IPS-20b (cell line): ENCODE results near the gene HOXD9.

ENCODE experiments used
- H3K27ac ChIP-seq: one replicate; pipeline ENCODE4 v1.5.1; 2013; ENCODE audit warnings: low read length
- H3K27me3 ChIP-seq: 2 replicates; pipeline ENCODE4 v1.6.1; 2013; ENCODE audit warnings: mild to moderate bottlenecking, low read length, inconsistent platforms; ENCODE audit not compliant: insufficient read depth
- H3K36me3 ChIP-seq: 2 replicates; pipeline ENCODE4 v1.6.1; 2013; ENCODE audit warnings: low read depth, mild to moderate bottlenecking, inconsistent platforms, low read length, moderate library complexity; ENCODE audit not compliant: insufficient read depth
- H3K4me1 ChIP-seq: 2 replicates; pipeline ENCODE4 v1.6.1; 2013; ENCODE audit warnings: mild to moderate bottlenecking, control low read depth, inconsistent platforms, low read length, moderate library complexity; ENCODE audit not compliant: insufficient read depth
- H3K4me3 ChIP-seq: 2 replicates; pipeline ENCODE4 v1.5.1; 2013; ENCODE audit warnings: mild to moderate bottlenecking, low read length, inconsistent platforms
- H3K9ac ChIP-seq: 2 replicates; pipeline ENCODE4 v1.6.1; 2013; ENCODE audit warnings: low read depth, mild to moderate bottlenecking, inconsistent platforms, low read length, moderate library complexity
- H3K9me3 ChIP-seq: 2 replicates; pipeline ENCODE4 v1.6.1; 2013; ENCODE audit warnings: mild to moderate bottlenecking, low read depth, low read length, inconsistent platforms; ENCODE audit not compliant: insufficient read depth

HOXD9 gene

GRCh38 chr2:176158855-176159662, 36.5 kb downstream of the HOXD9 start:
- Histone ChIP-seq H3K9me3 (peaks cover 6% of the 10 kb centered on the region; the same call in 1 of the 2 replicates), H3K9ac (no peak overlapping the region), H3K27me3 (peaks cover 100% of the 10 kb centered on the region), H3K4me1 (no peaks in the 10 kb centered on the region), H3K36me3 (no peaks in the 10 kb centered on the region), H3K27ac (no peak overlapping the region), H3K4me3 (no peak overlapping the region)

- Histone ChIP-seq H3K9me3 (peaks cover 10% of the 10 kb centered on the region; the same call in 1 of the 2 replicates), H3K36me3 (no peaks in the 10 kb centered on the region), H3K27ac (no peak overlapping the region), H3K9ac (no peak overlapping the region), H3K4me3 (no peak overlapping the region), H3K27me3 (peaks cover 100% of the 10 kb centered on the region), H3K4me1 (no peaks in the 10 kb centered on the region)
These were observed 37.2 kb downstream of the HOXD9 start for GRCh38 chr2:176159663-176160250.

GRCh38 chr2:176160251-176160985, 37.9 kb downstream of the HOXD9 start:
- Histone ChIP-seq H3K36me3 (no peaks in the 10 kb centered on the region), H3K27ac (no peak overlapping the region), H3K4me3 (no peak overlapping the region), H3K4me1 (no peaks in the 10 kb centered on the region), H3K27me3 (peaks cover 100% of the 10 kb centered on the region), H3K9me3 (peaks cover 10% of the 10 kb centered on the region; the same call in 1 of the 2 replicates), H3K9ac (no peak overlapping the region)

- Histone ChIP-seq H3K4me1 (no peaks in the 10 kb centered on the region), H3K36me3 (no peaks in the 10 kb centered on the region), H3K27me3 (peaks cover 100% of the 10 kb centered on the region), H3K27ac (no peak overlapping the region), H3K4me3 (no peak overlapping the region), H3K9ac (no peak overlapping the region), H3K9me3 (peaks cover 10% of the 10 kb centered on the region; the same call in 1 of the 2 replicates)
These were observed 38.7 kb downstream of the HOXD9 start for GRCh38 chr2:176160986-176161824.

GRCh38 chr2:176161825-176162626, 39.5 kb downstream of the HOXD9 start:
- Histone ChIP-seq H3K9ac (no peak overlapping the region), H3K27ac (no peak overlapping the region), H3K4me3 (no peak overlapping the region), H3K4me1 (no peaks in the 10 kb centered on the region), H3K9me3 (peaks cover 10% of the 10 kb centered on the region; the same call in 1 of the 2 replicates), H3K36me3 (no peaks in the 10 kb centered on the region), H3K27me3 (peaks cover 100% of the 10 kb centered on the region)

GRCh38 chr2:176162911-176163671, 40.6 kb downstream of the HOXD9 start:
- Histone ChIP-seq H3K9ac (no peak overlapping the region), H3K9me3 (peaks cover 10% of the 10 kb centered on the region; the same call in 1 of the 2 replicates), H3K27ac (no peak overlapping the region), H3K36me3 (no peaks in the 10 kb centered on the region), H3K27me3 (peaks cover 100% of the 10 kb centered on the region), H3K4me3 (no peak overlapping the region), H3K4me1 (no peaks in the 10 kb centered on the region)

GRCh38 chr2:176163672-176164056, 41.1 kb downstream of the HOXD9 start:
- Histone ChIP-seq H3K27ac (no peak overlapping the region), H3K9me3 (peaks cover 10% of the 10 kb centered on the region; the same call in 1 of the 2 replicates), H3K27me3 (peaks cover 100% of the 10 kb centered on the region), H3K36me3 (no peaks in the 10 kb centered on the region), H3K4me1 (no peaks in the 10 kb centered on the region), H3K9ac (no peak overlapping the region), H3K4me3 (no peak overlapping the region)

GRCh38 chr2:176164201-176164600, 41.7 kb downstream of the HOXD9 start:
- Histone ChIP-seq H3K9ac (no peak overlapping the region), H3K36me3 (no peaks in the 10 kb centered on the region), H3K4me1 (no peaks in the 10 kb centered on the region), H3K4me3 (no peak overlapping the region), H3K27me3 (peaks cover 100% of the 10 kb centered on the region), H3K9me3 (peaks cover 10% of the 10 kb centered on the region; the same call in 1 of the 2 replicates), H3K27ac (no peak overlapping the region)

- H3K27ac ChIP-seq, result no peak overlapping the region
- H3K36me3 ChIP-seq, result no peaks in the 10 kb centered on the region
- H3K4me3 ChIP-seq, result no peak overlapping the region
- peaks cover 100% of the 10 kb centered on the region for H3K27me3 ChIP-seq
- H3K4me1 ChIP-seq, result no peaks in the 10 kb centered on the region
- no peak overlapping the region for H3K9ac ChIP-seq
- peaks cover 10% of the 10 kb centered on the region; the same call in 1 of the 2 replicates for H3K9me3 ChIP-seq
These were observed 42.3 kb downstream of the HOXD9 start for GRCh38 chr2:176164611-176165369.
